Measurements from ENCODE around the gene ARAP1.
A peak's percentile ranks its signal among the peaks of the same experiment; 100 is the strongest.

ARAP1 gene

DNA sequence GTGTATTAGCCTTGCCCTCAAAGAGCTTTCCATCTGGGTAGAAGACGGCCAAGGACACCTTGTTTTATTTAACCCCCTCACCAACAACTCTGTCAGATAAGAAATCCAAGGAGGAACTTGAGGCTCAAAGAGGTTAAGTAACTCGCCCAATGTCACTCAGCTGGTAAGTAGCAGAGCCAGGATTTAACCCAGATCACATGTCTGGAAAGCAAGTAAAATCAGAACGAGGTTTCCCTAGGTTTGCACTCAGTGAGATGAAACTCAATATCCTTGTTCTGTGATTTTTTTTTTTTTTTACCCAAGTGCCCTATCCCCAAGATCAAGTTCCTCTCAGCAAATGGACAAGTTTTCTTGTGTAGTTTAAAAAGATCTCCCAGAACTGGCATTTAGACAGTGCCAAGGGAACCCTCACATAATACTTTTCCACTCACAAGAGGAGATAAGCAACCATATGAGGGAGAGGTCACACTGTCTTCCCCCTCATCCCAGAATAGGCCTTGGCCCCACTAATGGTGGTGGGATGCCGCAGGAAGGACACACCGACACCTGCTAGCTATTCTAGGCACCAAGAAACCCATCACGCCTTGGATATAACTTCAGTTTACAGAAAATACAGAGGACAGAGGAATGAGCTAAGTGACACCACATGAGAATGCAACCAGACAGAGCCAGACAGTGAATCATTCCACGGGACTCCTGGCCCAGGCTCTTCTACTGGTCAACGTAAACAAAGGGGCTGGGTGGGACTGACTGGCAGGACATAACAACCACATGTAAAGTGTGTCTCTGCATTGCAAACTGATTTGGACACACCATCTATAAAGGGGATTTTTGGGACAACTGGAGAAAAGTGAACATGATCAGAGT is 8.6 kb upstream of the ARAP1 start:
- DNase-seq = peak; percentile 52

DNA sequence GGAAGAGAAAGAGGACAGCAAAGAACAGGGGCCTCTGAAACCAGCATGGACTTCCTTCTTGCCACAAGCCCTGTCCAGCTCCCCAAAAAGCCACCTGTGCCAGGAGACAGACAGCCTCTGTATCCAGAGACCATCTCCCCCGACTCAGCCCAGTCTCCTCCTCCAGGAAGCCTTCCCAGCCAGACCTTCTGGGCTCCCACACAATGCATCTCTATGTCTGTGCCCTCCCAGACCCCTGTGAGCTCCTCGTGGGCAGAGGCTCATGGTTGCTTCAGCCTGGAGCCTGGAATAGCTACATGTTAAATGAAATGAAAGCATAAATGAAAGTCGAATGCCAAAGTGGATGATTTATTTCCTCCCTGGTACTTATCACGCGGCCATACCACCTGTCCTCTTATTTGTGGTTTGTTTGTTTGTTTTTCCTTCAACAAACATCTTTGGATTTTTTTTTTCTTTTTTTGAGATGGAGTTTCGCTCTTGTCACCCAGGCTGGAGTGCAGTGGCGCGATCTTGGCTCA is 7.3 kb upstream of the ARAP1 start:
- no peak for DNase-seq

DNA sequence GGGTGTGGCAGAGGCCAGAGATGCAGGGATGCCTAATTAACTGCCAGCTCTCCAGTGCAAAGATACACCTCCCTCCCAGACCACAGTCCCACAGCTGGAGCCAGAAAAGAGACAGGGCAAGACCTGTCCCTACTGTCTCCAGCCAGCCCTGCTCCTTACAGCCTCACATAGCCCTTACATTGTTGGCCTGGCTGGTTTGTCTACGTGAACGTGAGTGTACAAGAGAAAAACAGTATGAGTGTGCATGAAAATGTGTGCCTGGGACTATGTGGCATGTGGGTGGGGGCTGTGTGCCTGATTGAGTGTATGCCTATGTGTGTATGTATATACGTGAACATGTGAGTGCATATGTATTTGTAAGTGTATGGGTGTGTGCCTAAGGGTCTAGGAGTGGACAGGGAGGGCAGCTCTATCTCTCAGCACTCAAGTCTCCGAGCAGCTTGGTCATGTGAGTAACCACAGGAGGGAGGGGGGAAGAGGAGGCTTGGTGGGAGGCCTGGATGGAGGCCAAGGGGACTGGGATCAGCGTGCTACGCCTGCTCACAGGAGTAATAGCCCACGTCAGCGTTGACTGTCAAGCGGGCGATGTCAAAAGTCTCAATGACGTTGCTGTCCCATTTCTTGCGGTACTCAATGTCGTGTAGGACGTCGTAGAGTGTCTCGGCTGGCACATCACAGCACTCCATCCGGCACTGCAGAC is 6.6 kb upstream of the ARAP1 start:
- DNase-seq = peak; percentile 87

DNA sequence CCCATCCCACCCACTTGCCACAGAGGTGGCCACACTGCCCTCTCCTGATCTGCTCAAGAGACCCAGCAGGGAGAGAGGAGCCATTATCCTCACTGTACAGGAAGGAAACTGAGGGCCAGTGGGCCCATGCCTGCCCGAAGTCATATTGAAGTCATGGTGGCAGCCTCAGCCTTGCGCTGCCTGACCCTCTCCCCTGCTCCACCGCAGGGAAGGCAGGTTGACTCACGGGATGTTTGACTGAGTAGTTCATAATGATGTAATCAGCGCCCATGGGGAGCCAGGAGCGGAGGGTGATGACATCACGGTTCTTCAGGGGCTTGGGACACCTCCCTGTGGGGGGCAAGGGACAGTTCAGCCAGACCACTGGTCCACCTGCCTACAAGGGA is 6.1 kb upstream of the ARAP1 start:
- peak; percentile 52 for DNase-seq

DNA sequence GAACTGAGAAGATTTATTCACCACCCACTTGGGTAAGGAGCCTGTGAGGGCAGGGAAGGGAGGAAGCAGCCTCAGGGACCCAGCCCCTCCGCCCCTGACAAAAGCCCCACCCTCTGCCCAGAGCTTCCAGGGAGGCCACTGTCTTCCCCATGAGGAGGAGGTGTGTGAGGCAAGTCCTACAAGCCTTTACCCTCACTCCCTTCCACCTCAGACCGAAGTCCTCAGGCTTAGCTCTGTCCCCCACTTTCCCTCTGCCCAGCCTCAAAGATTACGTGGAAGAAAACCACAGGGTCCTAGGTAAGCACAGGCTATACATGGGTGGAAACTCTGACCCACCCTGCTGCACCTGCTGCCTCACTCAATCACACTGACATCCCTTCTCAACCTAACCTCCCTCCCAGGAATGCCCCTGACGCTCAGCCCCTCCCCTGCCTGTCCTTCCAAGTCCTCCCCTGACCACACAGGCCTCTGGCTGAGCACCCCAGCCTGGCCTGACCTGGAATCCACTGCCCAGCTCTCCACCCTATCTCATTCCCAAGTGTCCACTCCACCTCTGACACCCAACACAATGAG is 3.6 kb upstream of the ARAP1 start:
- DNase-seq = no peak

DNA sequence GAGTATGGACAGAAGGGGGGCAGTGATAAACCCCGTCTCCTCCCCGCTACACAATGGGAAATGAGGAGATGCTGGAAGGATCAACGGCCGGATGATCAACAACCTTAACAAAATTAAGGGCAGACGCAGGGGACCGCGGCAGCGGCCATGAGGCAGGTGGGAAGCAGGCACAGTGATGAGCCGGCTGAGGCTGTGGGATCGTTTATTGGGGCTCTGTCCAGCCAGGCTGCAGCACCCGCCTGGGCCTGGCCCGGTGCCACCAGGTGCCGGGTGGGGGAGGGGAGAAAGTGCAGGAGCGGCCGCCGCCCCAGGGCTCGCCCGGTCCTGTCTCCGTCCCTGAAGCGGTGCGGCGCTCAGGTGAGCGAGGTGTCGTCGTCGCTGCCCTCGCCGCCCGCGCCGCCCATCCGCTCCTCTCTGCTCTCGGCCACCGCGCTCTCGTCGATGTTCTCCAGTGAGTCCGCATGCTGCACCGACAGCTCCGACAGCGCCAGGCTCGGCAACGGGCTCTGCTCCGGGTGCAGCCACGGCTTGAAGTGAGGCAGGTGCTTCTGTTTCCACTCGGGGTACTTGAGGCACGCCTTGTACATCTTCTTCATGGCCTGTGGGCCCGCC is 2.4 kb upstream of the ARAP1 start:
- no peak for DNase-seq

DNA sequence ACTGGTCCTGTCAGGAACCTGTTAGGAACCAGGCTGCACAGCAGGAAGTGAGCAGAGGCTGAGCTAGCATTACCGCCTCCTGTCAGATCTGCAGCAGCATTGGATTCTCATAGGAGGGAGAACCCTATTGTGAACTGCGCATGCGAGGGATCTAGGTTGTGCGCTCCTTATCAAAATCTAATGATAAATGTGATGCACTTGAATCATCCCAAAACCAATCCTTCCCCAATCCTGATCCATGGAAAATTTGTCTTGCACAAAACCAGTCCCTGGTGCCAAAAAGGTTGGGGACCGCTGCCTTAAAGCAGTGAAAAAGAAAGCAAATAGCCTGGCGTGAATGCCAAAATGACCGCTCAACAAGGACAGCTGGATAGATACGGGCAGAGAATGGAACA is 1.9 kb upstream of the ARAP1 start:
- DNase-seq = no peak

DNA sequence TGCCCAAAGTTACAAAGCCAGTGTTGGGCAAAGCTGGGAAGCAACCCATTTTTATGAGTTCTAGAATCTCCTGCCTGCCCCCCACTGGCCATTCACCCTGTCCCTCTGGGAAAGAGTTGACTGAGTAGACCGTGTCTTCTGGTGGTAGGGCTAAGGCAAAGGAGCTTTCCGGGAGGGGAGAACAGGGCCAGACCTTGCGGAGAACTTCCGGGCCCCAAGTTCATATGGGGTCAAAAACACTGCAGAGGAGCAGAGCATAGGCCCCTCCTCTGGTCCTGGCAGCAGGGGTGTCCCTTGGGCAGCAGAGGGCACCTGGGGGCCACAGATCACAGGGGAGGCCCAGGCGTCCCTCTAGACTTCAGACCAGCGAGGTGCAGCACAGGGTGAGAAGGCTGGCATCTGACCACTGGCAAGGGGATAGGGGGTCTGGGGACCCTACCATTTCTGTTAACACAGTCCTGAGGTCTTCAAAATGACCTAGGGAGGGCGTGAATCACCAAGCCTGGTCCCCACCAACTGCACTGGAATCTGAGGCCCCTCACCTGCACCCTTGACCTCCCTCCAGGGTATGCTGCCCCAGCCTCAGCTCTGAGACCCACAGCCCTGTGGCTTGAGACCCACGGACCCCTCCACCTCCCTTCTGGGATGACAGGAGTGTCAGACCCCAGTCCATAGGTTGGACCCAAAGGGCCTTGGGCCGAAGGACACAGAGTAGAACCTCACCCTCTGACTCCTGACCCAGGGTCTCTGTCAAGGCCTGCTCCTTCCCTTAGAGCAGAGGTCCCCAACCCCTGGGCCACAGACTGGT is 1.3 kb upstream of the ARAP1 start:
- no peak for DNase-seq

DNA sequence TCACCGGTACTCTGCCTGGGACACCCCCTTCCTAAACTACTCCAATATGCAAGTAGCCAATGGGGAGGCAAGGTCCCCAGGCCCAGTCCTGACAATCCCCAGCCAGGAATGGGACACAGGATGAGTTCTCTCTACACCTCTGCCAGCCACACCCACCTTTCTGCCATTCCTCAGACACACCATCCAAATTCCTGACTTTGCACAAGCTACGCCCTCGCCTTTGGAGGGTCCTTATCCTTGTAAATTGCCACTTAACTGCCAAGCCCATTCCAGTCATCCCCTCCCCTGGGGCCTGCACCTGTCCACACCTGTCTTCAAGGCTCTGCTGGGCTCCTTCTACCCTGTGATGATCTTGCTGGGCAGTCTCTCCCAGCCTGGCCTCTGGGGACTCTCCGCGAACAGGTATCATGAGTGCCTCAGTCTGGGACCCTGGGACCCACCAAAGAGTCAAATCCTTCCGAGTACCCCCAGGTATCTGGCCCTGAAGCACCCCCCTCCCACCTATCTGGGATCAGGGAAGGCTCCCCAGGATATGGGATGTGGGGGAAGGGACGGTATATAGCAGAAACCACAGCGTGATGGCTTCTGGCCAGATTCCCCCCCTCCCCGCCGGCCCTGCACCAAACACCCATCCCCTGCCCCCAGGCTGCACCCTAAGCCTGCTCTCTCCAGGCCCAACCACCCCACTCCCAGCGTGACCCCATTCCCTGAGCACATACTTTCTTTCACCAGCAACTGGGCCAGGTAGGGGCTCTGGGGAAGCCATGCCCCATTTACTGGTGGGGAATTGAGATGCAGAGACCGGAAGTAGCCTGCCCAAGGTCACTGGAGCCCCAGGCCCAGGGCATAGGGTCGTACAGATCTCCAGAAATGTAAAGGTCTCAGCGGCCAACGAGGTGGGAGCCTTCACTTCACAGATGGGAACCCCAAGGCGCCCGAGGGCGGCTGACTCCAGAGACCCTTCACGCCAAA is 806 bp downstream of the ARAP1 start:
- no peak for DNase-seq

DNA sequence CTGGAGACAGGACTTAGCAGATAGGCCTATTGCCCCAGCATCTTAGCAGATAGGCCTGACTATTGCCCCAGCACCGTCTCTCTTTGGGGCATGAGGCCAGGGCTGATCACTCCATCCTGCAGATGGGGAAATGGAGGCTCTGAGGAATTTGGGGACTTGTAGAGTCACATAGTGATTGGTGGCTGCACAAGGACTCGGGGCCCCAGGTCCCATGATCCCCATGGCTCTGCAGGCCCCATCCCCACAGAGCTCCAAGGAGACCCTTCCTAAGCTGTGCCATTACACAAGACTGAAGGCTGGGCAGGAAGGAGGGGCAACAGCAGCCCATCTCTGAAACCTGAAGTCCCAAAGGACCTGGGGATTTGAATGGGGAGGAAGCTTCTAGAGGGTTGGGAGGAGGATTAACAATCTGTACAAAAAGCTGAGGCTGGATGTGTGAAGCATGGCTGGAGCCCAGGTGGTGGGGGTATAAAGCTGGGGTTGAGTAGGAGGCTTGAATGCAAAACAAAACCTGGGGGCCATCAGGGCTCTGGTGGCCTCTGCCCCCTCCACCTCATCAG is 1.6 kb downstream of the ARAP1 start:
- no peak for DNase-seq

DNA sequence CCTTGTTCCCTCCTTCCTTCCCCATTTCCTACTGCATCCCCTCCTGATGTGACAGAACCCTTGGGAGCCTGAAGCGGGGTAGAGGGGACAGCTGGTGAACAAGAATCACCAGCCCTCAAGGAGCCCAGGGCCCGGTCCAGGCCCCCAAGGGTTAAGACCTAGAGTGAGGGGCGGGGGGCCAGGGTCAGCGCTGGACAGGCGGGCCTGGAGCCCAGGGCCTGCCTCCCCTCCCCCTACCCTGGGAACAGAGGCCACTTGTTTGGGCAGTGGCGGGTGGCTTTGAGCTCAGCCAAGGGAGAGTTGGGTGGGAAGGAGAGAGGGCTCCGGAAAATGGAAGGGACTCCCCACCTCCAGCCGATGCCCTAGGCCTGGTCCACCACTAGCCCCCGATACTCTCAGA is 2.1 kb downstream of the ARAP1 start:
- DNase-seq = no peak

DNA sequence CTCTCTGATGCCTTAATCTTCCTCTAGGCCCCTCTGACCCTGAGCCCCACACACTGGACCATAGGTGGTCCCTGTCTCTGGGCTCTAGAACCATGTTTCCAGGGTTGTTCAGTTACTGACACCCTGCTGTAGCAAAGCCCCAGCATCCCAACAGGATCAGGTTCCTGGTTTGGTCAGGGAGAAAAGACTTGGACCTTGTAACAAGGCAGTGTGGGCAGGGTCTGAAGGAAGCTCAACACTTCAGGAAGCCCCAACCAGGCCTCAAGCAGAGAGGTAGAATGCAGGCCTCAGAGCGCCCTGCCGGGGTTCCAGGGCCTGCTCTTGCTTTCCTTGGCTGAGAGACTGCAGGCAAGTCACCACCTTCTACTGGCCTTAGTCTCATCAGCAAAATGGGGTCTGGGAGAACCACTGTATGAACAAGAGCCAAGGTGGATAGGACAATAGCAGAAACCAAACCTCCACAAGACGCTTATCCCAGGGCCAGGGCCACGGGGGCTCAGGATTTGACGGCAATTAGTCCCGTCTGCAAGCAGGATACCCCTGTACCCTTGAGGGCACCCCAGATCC is 4.8 kb downstream of the ARAP1 start:
- DNase-seq = no peak

DNA sequence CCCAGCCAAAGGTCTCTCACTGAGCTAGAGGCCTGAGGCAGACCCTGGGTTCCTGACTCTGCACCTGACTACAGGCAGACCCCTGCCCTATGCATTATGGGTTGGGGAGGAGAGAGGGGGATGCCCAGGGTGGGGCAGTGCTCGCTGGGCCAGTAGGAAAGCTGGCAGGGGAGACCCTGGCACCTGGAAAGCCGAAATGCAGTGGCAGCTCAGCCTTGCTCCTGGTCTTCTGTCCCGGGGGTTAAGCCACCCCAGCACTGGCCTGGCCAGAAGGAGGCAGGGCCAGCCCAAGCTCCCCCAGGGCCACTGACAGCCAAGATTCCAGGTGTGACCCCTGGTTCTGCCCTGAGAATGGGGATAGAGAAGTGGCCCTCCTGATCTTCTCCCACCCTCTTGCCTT is 5.4 kb downstream of the ARAP1 start:
- DNase-seq = no peak

DNA sequence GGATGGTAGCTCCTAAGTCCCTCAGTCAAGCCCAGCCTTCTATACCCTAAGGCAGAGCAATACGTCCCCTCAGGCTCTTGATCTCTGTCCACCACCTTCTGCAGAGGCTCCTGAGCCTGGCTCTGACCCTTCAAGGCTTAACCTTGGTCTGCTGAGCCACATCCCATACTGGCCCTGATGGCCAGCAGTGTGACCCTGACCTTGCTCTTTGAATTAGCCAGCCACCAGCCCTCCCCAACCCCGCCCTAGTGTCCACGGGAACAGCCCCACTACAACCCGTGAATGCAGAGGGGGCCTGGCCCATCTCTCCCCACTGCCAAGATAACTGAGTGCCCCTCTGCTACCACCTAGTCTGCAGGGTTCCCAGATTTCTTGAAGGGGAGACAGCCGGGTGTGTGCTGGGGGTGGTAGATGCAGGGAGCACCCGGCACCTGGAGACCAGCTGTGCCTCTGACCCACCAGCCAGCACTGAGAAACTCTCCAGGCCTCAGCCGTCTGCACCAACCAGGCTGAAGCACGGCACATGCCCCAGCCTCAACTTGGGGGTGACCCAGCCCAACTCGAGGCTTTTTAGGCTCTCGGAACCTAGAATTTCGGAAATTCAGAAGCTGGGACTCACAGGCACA is 6.2 kb downstream of the ARAP1 start:
- DNase-seq = no peak

DNA sequence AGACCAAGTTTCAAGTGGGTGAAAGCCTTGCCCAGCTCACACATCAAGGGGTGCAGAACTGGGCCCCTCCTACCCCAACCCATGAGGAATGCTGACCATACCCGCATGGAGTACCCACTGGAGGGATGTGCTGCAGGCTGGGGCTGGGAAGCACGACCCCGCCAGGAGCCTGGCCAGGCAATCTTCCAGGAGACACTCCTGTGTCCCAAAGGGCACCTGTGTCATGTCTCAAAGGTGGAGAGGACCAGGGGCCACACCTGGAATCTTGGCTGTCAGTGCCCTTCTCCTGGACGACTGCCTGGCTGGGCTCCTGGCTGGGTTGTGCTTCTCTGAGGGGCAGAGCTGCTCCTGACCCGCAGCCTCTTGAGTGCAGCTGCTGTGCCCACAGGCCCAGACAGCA is 6.7 kb downstream of the ARAP1 start:
- no peak for DNase-seq

DNA sequence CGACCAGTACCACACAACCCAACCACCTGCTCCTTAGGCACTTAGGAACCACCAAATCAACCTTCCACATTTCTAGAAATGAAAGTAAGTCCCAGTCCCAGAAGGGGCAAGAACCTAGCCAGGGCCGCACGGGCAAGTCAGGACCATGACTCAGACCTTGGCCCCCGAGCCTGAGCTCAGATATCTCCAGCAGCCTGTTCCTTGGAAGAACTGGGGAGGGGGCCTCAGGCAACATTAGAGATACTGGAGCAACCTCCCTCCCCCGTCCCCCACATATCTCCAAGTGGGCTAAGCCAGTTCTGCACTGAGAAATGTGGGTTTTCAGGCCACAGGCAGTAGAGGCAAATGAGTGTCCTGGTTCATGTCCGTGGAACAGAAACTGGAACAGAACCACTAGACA is 7.7 kb downstream of the ARAP1 start:
- no peak for DNase-seq

DNA sequence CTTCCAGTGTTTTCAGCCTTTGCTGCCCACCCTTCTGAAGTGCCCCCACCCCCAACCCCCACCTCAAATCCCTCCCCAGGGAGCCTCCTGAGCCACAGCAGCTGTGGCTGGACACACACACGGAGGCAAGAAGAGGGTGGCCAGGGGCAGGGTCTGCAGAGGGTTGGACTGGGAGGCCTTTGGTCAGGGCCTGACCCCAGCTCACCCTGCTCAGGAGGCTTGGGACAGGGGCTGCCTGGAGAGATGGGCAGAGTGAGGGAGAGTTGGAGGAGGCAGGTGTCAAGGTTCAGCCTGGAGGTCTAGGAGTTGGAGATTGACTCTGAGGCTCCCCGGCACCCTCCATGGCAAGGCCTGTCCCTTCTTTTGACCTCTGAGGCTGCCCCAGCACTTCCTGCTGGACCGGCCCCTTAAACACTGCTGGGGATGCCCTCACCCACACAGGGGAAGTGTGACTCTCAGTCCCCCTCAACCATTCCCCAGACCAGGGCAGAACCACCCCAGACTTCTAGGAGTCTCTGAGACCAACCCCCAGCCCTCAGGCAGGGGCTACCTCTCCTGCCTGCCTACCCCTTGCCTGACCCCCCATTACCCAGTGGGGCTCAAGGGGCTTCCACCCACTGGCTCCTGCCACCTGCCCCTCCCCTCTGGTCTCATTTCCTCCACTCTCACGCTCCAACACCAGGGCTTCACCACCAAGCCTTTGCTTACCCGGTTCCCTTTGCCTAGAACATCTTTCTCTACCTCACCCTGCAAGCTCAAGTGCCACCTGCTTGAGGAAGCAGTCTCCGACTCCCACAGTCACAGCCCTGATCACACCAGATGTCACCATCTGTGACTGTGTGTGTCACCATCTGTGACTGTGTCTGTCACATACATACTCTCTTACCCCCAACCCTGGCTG is 8.6 kb downstream of the ARAP1 start:
- no peak for DNase-seq

DNA sequence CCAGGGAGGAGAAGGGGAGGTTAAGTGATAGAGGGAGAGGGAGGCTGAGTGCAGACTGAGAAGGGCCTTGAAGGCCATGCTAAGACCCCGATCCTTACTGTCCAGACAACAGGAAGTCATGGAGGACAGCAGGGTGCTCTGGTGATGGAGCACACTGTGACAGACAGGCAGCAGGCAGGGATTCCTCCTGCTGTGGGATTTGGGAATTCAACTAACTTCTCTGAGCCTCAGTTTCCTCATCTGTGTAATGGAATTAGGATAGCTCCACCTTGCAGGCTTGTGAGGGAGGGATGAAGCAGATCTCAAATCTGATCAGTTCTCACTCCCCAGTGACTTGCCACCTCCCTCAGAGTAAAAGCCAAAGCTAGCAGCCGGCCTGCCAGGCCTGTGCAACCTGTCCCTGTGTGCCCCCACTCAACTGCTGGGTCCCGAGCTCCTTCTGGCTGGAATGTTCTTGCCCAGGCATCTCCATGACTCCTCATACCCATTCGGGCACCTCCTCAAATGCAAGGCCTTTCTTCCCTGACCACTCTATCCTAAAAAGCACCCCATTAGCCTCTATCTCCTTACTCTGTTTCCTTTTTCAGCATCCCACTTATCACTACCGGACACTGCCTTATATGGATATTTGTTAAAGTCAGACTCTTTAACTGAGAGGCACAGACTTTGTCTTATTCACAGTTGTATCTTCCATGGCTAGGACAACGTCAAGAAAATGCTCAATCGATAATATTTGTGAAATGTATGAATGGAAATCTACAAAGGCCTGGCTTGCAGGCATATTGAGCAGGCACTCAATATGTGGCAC is 9.5 kb downstream of the ARAP1 start:
- DNase-seq = no peak
